ENCODE measurements around the gene LRRC73. TPM values are rescaled to one million over a fixed set of nuclear protein-coding genes. Genes with fewer than 3 reads are reported as not detected.
"Not testable (repeated sequence)": the region's sequence is repeated elsewhere in the genome, so short reads cannot be mapped to it uniquely, and the experiment has no call there.

LRRC73 gene
- total RNA-seq, 1 experiment from 2014 or later: 0.37 TPM

DNA sequence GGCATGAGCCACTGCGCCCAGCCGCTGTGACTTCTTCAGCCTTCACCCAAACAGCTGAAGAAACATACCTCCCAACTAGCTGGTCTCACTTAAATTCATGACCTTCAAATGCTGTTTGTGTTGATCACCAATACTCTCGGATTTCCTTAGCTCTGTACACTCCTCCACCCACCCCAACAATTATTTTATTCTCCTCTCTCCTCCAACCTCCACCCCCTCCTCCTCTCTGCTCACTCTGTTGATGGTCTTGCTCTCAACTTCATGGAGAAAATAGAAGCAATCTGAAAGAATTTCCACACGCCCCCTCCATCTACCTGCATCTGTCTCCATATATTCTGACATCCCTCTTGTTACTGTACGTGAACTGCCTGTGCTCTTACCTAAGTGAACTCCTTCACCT is 48.2 kb downstream of the LRRC73 start:
- TF ChIP-seq, protein P1, sequence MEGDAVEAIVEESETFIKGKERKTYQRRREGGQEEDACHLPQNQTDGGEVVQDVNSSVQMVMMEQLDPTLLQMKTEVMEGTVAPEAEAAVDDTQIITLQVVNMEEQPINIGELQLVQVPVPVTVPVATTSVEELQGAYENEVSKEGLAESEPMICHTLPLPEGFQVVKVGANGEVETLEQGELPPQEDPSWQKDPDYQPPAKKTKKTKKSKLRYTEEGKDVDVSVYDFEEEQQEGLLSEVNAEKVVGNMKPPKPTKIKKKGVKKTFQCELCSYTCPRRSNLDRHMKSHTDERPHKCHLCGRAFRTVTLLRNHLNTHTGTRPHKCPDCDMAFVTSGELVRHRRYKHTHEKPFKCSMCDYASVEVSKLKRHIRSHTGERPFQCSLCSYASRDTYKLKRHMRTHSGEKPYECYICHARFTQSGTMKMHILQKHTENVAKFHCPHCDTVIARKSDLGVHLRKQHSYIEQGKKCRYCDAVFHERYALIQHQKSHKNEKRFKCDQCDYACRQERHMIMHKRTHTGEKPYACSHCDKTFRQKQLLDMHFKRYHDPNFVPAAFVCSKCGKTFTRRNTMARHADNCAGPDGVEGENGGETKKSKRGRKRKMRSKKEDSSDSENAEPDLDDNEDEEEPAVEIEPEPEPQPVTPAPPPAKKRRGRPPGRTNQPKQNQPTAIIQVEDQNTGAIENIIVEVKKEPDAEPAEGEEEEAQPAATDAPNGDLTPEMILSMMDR (IDR thresholded peaks at IDR 0.05; ENCODE audit: unreplicated experiment): no peak
- no peaks in the 10 kb centered on the region for H3K27me3 Mint-ChIP-seq (ENCODE audit: insufficient read depth, unreplicated experiment)
- intact Hi-C loops (cut with micrococcal nuclease): no loop called here
- CTCF ChIA-PET: interaction anchor here (0.8 to 1.0 kb wide), 2 partner anchors 40 to 131 kb away, joined by 3 to 6 read pairs; no protein-coding TSS in a partner anchor
- BruUV-seq (replicated peaks): no TSS peak
- no peaks in the 10 kb centered on the region for H3K36me3 Mint-ChIP-seq (ENCODE audit: insufficient read depth, unreplicated experiment)
- H3K27ac Mint-ChIP-seq (ENCODE audit: low read depth, unreplicated experiment): no peak overlapping the region
- POLR2A ChIA-PET: interaction anchor here (1.0 to 1.6 kb wide), 2 partner anchors 16 to 21 kb away, joined by 3 to 5 read pairs; partner anchors contain the start of gene TJAP1
- no peak overlapping the region for H3K4me3 Mint-ChIP-seq (ENCODE audit: unreplicated experiment)
- no peaks in the 10 kb centered on the region for H3K9me3 Mint-ChIP-seq (ENCODE audit: unreplicated experiment)
- no peak for DNase-seq (ENCODE audit: unreplicated experiment)
- H3K4me1 Mint-ChIP-seq (ENCODE audit: insufficient read depth, unreplicated experiment): no peaks in the 10 kb centered on the region

DNA sequence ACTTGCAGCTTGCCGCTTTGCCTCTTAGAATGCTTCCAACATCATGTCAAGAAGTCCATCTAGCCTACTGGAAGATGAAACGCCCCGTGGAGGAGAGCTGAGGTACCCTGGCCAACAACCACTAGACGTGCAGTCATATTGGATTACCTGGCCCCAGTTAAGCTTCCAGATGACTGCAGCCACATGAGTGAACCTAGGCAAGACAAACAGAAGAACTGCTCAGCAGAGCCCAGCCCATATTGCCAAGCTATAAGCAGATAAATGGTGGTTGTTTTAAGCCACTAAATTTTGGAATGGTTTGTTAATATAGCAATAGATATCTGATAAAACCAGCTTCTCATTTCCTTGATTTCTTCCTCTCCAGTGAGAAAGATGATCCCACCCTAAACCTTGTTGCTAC is 50.1 kb downstream of the LRRC73 start:
- ChIA-PET POLR2A (interaction anchor here (1.5 to 1.8 kb wide), 3 partner anchors 18 to 37 kb away, joined by 4 to 8 read pairs (median 8); partner anchors contain the start of gene TJAP1), CTCF (interaction anchor here (0.6 to 2.4 kb wide), 5 partner anchors 35 to 368 kb away, joined by 3 to 8 read pairs (median 3); no protein-coding TSS in a partner anchor)
- intact Hi-C loops (cut with micrococcal nuclease): no loop called here
- TF ChIP-seq, protein P1 (IDR thresholded peaks at IDR 0.05; ENCODE audit: unreplicated experiment): no peak
- no peak for DNase-seq (ENCODE audit: unreplicated experiment)
- Mint-ChIP-seq H3K4me3 (ENCODE audit: unreplicated experiment) (no peak overlapping the region), H3K27ac (ENCODE audit: low read depth, unreplicated experiment) (no peak overlapping the region), H3K4me1 (ENCODE audit: insufficient read depth, unreplicated experiment) (peaks cover 6% of the 10 kb centered on the region), H3K27me3 (ENCODE audit: insufficient read depth, unreplicated experiment) (no peaks in the 10 kb centered on the region), H3K36me3 (ENCODE audit: insufficient read depth, unreplicated experiment) (peaks cover 8% of the 10 kb centered on the region), H3K9me3 (ENCODE audit: unreplicated experiment) (no peaks in the 10 kb centered on the region)
- BruUV-seq (replicated peaks): no TSS peak

DNA sequence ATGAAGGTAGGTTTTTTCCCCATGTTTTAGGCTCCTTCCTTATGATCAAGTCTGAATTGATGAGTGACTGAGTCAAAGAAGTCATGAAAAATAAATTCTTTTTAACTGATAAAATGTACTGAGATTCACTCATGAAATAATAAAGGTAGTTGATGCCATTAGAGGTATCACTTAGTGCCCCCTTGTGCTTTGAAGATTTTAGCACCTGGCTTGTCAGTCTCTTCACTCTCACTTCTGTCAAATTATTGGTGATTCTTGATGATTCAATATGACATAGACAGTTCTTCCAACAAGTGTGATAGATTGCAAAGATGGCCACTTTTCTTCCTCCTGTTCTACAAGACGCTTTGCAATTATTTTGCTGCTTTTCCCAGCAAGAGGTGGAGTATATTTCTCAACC is 50.6 kb downstream of the LRRC73 start:
- Mint-ChIP-seq H3K4me1 (ENCODE audit: insufficient read depth, unreplicated experiment) (peaks cover 7% of the 10 kb centered on the region), H3K27me3 (ENCODE audit: insufficient read depth, unreplicated experiment) (no peaks in the 10 kb centered on the region), H3K27ac (ENCODE audit: low read depth, unreplicated experiment) (no peak overlapping the region), H3K4me3 (ENCODE audit: unreplicated experiment) (no peak overlapping the region), H3K36me3 (ENCODE audit: insufficient read depth, unreplicated experiment) (peaks cover 8% of the 10 kb centered on the region), H3K9me3 (ENCODE audit: unreplicated experiment) (no peaks in the 10 kb centered on the region)
- CTCF ChIA-PET: interaction anchor here (0.6 to 2.4 kb wide), 4 partner anchors 37 to 368 kb away, joined by 3 to 8 read pairs (median 4); no protein-coding TSS in a partner anchor
- no peak for DNase-seq (ENCODE audit: unreplicated experiment)
- POLR2A ChIA-PET: interaction anchor here (0.7 to 1.8 kb wide), 5 partner anchors 18 to 594 kb away, joined by 3 to 8 read pairs (median 4); partner anchors contain the start of gene TJAP1
- TF ChIP-seq, protein P1 (IDR thresholded peaks at IDR 0.05; ENCODE audit: unreplicated experiment): no peak
- intact Hi-C loops (cut with micrococcal nuclease): no loop called here
- BruUV-seq (replicated peaks): no TSS peak

DNA sequence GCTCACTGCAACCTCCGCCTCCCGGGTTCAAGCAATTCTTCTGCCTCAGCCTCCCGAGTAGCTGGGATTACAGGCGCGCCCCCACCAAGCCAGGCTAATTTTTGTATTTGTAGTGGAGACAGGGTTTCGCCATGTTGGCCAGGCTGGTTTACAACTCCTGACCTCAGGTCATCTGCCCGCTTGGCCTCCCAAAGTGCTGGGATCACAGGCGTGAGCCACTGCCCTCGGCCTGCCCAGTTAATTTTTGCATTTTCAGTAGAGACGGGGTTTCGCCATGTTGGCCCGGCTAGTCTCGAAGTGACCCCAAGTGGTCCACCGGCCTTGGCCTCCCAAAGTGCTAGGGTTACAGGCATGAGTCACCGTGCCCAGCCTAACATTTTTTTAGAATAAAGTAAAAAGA is 52.0 kb downstream of the LRRC73 start:
- H3K4me3 Mint-ChIP-seq (ENCODE audit: unreplicated experiment); H3K9me3 Mint-ChIP-seq (ENCODE audit: unreplicated experiment); H3K27me3 Mint-ChIP-seq (ENCODE audit: insufficient read depth, unreplicated experiment); H3K27ac Mint-ChIP-seq (ENCODE audit: low read depth, unreplicated experiment); BruUV-seq (replicated peaks); DNase-seq (ENCODE audit: unreplicated experiment); intact Hi-C loops (cut with micrococcal nuclease): not testable (repeated sequence)
- ChIA-PET CTCF (interaction anchor here (0.7 to 2.4 kb wide), 3 partner anchors 36 to 49 kb away, joined by 3 to 8 read pairs (median 5); no protein-coding TSS in a partner anchor), POLR2A (interaction anchor here (1.4 to 6.5 kb wide), 2 partner anchors 23 to 37 kb away, joined by 4 to 138 read pairs; no protein-coding TSS in a partner anchor)
- Mint-ChIP-seq H3K4me1 (ENCODE audit: insufficient read depth, unreplicated experiment) (peaks cover 15% of the 10 kb centered on the region), H3K36me3 (ENCODE audit: insufficient read depth, unreplicated experiment) (peaks cover 14% of the 10 kb centered on the region)

Data from MCF 10A (cell line).